VCaP (cell line): ENCODE data around the gene BBS9.

ENCODE experiments used
- H3K27ac ChIP-seq: fragments of 450-650 bp; 2 replicates; pipeline ENCODE4 v1.5.1; 2017
- TF ChIP-seq, protein P1 (sequence below): fragments of 450-650 bp; conservative IDR thresholded peaks from 2 replicates; pipeline ENCODE4 v1.5.1; 2017; ENCODE audit warnings: mild to moderate bottlenecking, moderate library complexity

Gene BBS9

DNA sequence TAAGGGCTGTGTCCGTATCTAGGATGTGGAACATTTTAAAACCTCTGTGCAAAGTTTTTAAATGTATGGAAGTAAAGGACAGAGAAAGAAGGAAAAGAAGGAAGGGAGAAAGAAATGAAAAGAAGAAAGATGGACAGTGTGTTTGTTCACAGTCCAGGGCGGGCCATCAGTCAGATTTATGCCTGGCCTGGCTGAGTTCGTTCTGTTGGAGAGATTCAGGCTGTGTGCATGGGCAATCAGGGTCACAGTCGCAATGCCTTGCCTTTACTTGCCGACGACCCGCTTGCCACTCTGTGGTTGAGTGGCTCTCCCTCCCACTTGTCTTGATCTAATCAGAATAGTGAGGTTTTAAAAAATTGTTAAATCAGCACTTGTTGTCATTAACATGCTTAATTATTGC is 406.6 kb downstream of the BBS9 start:
- H3K27ac ChIP-seq: no peak overlapping the region; the same call in 1 of the 2 replicates
- TF ChIP-seq, protein P1, sequence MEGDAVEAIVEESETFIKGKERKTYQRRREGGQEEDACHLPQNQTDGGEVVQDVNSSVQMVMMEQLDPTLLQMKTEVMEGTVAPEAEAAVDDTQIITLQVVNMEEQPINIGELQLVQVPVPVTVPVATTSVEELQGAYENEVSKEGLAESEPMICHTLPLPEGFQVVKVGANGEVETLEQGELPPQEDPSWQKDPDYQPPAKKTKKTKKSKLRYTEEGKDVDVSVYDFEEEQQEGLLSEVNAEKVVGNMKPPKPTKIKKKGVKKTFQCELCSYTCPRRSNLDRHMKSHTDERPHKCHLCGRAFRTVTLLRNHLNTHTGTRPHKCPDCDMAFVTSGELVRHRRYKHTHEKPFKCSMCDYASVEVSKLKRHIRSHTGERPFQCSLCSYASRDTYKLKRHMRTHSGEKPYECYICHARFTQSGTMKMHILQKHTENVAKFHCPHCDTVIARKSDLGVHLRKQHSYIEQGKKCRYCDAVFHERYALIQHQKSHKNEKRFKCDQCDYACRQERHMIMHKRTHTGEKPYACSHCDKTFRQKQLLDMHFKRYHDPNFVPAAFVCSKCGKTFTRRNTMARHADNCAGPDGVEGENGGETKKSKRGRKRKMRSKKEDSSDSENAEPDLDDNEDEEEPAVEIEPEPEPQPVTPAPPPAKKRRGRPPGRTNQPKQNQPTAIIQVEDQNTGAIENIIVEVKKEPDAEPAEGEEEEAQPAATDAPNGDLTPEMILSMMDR: no peak

DNA sequence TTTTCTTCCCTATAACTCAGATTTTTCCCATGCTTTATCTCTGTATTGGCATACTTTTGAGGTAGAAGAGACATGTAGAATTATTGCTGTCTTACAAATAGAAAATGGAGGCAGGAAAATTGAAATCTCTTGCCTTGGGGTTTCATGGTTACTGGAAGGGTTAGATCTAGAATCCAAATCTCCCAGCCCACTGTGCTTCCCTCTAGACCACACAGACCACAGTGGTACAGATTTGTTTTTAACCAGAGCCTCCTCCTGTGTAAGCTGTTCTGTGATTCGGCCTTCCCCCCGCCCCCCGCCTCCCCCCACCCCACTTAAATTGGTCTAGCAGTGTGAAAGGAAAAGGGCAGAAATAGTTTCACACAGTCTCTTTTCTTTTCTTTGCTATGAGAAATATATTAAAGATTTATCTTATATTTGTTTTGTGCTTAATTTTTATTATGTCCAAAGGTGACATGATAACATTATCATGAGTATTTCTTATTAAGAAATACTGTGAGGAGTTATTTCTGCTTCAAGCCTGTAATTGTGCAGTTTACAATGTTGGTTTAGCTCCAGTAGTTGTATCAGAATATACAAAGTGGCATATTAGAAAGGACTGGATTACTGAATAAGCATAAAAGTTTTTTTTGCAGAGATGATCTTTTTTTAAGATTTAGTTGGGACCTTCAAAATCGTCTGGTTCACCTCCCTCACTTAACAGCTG is 407.2 kb downstream of the BBS9 start:
- H3K27ac ChIP-seq: peak overlapping the region; percentile 24; the same call in 1 of the 2 replicates
- TF ChIP-seq, protein P1: no peak

DNA sequence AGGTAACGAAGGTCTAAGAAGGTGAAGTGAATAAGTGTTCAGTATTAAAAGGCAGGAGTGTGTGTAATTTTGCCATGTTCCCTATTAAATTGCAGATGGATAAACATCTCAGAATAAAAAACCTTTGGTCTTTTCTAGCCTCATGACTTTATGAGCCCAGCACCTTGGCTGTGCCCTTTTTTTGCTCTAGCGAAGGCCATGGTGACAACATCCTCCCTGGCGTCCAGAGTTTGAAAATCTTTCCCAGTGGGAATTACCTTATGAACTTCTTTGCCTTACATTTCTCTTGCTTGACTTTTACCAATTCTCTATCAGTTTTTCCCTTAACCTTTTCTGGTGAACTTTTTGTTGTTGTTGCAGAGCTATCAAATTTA is 407.7 kb downstream of the BBS9 start:
- H3K27ac ChIP-seq: peak overlapping the region; percentile 24; the same call in 1 of the 2 replicates
- TF ChIP-seq, protein P1: no peak

DNA sequence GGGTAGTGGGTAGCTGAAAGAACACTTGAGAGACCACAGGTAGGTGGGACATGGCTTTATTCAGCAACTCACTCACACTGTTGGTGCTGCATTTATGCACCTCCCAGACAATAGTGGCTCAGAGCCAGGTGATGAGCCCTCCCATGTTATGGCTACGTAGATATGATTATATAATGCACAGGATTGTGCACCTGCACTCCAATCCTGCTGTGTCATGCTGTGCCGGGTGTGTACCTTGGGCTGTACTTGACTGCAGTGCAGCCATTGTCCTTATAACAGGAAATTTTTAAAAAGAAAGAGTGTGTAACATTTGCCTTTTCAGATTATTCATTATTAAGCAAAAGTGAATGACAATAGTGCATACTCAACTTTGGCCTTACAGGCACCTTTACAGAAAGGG is 409.8 kb downstream of the BBS9 start:
- no peak overlapping the region for H3K27ac ChIP-seq
- TF ChIP-seq, protein P1: no peak

DNA sequence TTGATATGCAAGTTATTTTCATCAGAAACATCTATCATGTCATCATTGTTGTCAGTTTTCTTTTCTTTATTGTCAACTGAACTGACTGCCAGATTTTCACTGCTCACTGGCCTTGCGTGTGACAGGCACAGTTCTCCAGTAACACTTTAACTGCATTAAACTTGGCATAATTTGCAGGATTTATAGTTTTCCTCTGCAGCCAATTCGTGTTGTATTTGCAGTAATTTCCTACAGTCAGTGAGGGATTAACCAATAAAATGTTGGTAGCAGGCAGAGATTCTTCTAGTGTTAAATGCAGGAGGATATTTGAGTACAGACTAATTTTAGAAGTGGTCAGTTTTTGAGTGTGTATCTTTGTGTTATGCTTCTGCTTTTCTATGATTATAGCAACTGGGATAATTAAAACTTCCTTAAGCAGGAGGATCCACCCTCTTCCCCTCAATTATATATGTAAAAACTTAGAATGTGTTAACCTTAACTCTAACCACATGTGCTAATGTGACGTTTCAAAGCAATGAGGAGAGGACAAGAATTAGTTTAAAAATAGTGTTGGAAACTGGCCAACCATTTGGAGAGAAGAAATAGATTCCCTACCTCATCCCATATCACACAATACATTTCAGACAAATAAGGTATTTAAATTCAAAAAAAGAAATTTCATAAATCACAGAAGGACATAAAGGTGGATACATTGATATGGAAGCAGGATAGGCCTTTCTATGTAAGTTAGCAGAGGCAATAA is 410.5 kb downstream of the BBS9 start:
- TF ChIP-seq, protein P1: no peak
- H3K27ac ChIP-seq: no peak overlapping the region

DNA sequence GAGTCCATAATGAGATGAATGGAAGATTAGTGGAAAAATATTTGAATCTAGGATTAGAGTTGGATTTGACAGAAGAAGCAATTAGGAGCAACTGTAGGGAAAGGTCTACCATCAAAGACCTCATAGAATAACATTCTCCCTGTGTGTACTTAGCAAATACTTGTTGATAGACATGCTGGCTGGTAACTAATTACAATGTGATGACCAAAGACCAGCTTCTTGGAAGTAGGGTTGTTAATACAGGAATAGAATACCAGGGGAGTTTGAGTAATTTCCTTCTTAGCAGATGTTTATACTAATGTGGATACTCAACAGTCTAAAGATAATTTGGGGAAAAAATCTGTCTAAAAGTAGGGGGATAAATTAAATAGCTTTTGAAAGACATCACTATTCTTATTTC is 418.5 kb downstream of the BBS9 start:
- TF ChIP-seq, protein P1: no peak
- H3K27ac ChIP-seq: no peak overlapping the region

DNA sequence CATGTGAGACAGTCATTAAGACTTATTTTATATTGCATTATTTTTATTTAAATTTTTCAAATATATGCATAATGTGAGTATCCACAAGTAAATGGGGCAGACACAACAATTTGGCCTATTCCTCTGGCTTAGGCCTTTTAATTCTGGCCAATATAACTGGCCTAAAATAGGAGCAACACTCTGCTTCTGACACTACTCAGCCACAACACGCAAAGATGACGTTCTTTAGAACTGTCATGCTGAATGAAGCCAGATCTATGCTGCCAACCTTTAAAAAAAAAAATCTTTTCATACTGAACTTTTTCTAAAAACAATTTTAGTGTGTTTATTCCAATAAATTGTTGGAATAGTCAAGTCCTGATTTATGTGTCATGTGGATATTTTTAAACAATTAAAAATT is 421.0 kb downstream of the BBS9 start:
- TF ChIP-seq, protein P1: no peak

More for the DNA sequence above, 421.0 kb downstream of the BBS9 start:
- no peak overlapping the region for H3K27ac ChIP-seq
